Activated naive CD4-positive, alpha-beta T cell treated with anti-CD3 and anti-CD28 coated beads, Interleukin-2, amount 10 ng/mL, durations not matched to agents 7 days and 5 days (primary cell): ENCODE results near the gene SUPT3H.
A peak's percentile ranks its signal among the peaks of the same experiment; 100 is the strongest.
"Not testable (repeated sequence)": the region's sequence is repeated elsewhere in the genome, so short reads cannot be mapped to it uniquely, and the experiment has no call there.

Experiments
- CTCF ChIA-PET: fragments of 350-600 bp; sonication (Branson Sonifier 250); formaldehyde crosslinking; loops from one replicate; lab custom pipeline; 2021; ENCODE audit warnings: antibody characterized with exemption; lab: Charles Lee
- DNase-seq: peaks from one replicate; pipeline ENCODE4 v3.0.0-alpha.2; 2020
- H3K27ac Mint-ChIP-seq: one replicate; pipeline ENCODE4 v1.8.0; 2021; ENCODE audit warnings: mild to moderate bottlenecking, moderate library complexity, mixed read lengths
- H3K27me3 Mint-ChIP-seq: one replicate; pipeline ENCODE4 v1.8.0; 2021; ENCODE audit warnings: mild to moderate bottlenecking, mixed read lengths
- H3K36me3 Mint-ChIP-seq: one replicate; pipeline ENCODE4 v1.8.0; 2021; ENCODE audit warnings: mixed read lengths
- H3K4me1 Mint-ChIP-seq: one replicate; pipeline ENCODE4 v1.8.0; 2021; ENCODE audit warnings: mixed read lengths
- H3K4me3 Mint-ChIP-seq: one replicate; pipeline ENCODE4 v1.8.0; 2021; ENCODE audit warnings: mild to moderate bottlenecking, moderate library complexity, mixed read lengths
- H3K9me3 Mint-ChIP-seq: one replicate; pipeline ENCODE4 v1.8.0; 2021; ENCODE audit warnings: mixed read lengths

The SUPT3H gene

DNA sequence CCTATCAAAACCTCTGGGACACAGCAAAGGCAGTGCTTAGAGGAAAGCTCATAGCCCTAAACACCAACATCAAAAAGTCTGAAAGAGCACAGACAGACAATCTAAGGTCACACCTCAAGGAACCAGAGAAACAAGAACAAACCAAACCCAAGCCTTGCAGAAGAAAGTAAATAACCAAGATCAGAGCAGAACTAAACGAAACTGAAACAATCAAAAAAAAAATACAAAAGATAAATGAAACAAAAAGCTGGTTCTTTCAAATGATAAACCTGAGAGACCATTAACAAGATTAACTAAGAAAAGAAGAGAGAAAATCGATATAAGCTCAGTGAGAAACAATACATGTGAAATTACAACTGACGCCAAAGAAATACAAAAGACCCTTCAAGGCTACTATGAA is 84.4 kb downstream of the SUPT3H start:
- Mint-ChIP-seq H3K4me3 (peak overlapping the region; percentile 7), H3K27ac (peak overlapping the region; percentile 60)
- peak; percentile 24 for DNase-seq

DNA sequence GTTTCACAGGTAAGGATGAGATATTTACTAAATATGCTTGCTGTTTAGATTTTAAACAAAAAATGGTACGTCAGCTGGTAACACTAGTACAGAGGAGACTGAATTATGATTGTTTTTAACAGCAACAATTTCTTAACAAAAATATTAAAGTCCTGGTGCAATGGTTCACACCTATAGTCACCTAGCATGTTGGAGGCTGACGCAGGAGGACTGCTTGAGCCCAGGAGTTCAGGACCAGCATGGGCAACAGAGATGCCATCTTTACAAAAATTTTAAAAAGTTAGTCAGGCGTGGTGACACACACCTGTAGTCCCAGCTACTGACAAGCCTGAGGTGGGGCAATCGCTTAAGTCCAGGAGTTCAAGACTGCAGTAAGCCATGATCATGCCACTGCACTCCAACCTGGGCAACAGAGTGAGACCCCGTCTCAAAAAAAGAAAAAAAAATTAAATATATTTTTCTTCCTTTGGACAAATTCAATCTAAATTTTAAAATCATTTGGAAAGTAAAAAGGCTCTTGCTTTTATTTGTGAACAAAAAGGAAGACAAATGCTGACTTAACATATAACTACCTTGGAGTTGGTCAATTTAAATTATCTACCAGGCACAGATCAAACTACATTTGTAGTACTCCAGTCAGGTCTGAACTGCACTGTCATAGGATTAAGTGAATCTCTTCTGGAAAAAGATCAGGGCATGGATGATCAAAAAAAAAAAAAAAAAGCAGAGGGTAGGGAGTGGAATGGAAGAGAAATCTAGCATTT is 87.8 kb downstream of the SUPT3H start:
- CTCF ChIA-PET, result no interaction called here
- Mint-ChIP-seq H3K27me3 (no peaks in the 10 kb centered on the region), H3K4me3 (no peak overlapping the region), H3K9me3 (peaks cover 29% of the 10 kb centered on the region), H3K36me3 (peaks cover 23% of the 10 kb centered on the region), H3K4me1 (peaks cover 33% of the 10 kb centered on the region), H3K27ac (no peak overlapping the region)
- DNase-seq, result no peak

More for the DNA sequence above, 84.4 kb downstream of the SUPT3H start:
- Mint-ChIP-seq H3K9me3 (peaks cover 21% of the 10 kb centered on the region), H3K36me3 (peaks cover 20% of the 10 kb centered on the region), H3K4me1 (peaks cover 37% of the 10 kb centered on the region), H3K27me3 (no peaks in the 10 kb centered on the region)
- CTCF ChIA-PET, result interaction anchor here (0.6 to 1.9 kb wide), 3 partner anchors 19 to 42 kb away, joined by 3 to 4 read pairs (median 4); no protein-coding TSS in a partner anchor

DNA sequence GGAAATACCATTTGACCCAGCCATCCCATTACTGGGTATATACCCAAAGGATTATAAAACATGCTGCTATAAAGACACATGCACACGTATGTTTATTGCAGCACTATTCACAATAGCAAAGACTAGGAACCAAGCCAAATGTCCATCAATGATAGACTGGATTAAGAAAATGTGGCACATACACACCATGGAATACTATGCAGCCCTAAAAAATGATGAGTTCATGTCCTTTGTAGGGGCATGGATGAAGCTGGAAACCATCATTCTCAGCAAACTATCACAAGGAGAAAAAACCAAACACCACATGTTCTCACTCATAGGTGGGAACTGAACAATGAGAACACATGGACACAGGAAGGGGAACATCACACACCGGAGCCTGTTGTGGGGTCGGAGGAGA is 91.0 kb downstream of the SUPT3H start:
- H3K27ac Mint-ChIP-seq, DNase-seq, H3K4me1 Mint-ChIP-seq, H3K27me3 Mint-ChIP-seq, H3K4me3 Mint-ChIP-seq, CTCF ChIA-PET: not testable (repeated sequence)
- Mint-ChIP-seq H3K9me3 (peaks cover 25% of the 10 kb centered on the region), H3K36me3 (peaks cover 12% of the 10 kb centered on the region)

DNA sequence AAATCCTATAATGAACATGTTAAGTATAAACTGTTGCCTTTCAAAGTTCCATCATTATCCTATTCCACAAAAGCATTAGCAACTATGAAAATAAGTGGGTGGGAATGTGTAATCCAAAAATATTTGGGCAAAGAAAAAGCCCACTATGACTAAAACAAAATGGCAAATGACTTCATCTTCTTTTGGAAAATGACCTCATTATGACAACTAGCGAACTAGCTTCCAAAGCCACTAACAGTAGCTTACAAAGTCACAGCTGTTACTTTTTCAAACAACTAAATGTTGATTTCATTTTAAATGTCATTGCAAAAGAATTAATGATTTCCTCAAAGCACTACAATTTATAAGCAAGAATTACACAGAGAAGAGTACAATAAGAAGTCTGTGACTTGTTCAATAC is 99.4 kb downstream of the SUPT3H start:
- Mint-ChIP-seq H3K27me3 (no peaks in the 10 kb centered on the region), H3K36me3 (peaks cover 7% of the 10 kb centered on the region), H3K4me1 (peaks cover 5% of the 10 kb centered on the region), H3K27ac (no peak overlapping the region), H3K4me3 (no peak overlapping the region), H3K9me3 (peaks cover 24% of the 10 kb centered on the region)
- DNase-seq, result no peak
- CTCF ChIA-PET, result no interaction called here

- H3K27ac Mint-ChIP-seq, H3K4me1 Mint-ChIP-seq, H3K36me3 Mint-ChIP-seq, H3K4me3 Mint-ChIP-seq, DNase-seq, H3K27me3 Mint-ChIP-seq, CTCF ChIA-PET: not testable (repeated sequence)
- H3K9me3 Mint-ChIP-seq, result peaks cover 26% of the 10 kb centered on the region
These were observed 100.0 kb downstream of the SUPT3H start for GRCh38 chr6:45277741-45278140.

DNA sequence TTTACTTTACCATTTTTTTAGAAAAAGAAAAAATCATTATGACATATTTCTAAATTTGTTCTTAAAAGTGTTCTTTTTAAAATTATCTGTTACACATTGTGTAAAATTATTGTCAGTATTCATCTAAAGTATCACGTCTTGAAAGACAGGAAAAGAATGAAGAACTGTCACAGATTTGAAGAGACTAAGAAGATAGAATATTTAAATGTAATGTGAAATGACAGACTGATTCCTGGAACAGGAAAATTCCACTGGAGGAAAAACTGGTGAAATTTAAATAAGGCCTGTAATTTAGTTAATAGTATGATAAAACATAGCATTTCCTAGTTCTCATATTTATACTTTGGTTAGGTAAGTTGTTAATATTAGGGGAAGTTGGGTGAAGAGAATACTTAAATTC is 102.4 kb downstream of the SUPT3H start:
- CTCF ChIA-PET, result no interaction called here
- Mint-ChIP-seq H3K9me3 (peaks cover 26% of the 10 kb centered on the region), H3K4me3 (no peak overlapping the region), H3K4me1 (peaks cover 5% of the 10 kb centered on the region), H3K27me3 (no peaks in the 10 kb centered on the region), H3K27ac (no peak overlapping the region), H3K36me3 (peaks cover 8% of the 10 kb centered on the region)
- no peak for DNase-seq

DNA sequence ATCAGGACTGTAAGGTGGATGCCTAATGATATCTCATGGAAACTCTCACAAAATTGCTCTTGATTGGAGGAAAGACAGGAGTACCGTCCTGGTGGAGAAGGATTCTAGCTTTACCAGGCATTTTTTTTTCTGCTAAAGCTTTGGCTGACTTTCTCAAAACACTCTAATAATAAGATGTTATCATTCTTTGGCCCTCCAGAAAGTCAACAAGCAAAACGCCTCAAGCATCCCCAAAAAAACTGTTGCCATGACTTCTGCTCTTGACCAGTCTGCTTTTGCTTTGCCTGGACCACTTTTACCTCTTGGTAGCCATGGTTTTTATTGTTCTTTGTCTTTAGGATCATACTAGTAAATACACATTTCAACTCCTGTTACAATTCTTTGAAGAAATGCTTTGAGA is 105.1 kb downstream of the SUPT3H start:
- H3K27ac Mint-ChIP-seq, result no peak overlapping the region
- DNase-seq, result no peak
- H3K27me3 Mint-ChIP-seq, result no peaks in the 10 kb centered on the region
- H3K4me3 Mint-ChIP-seq, result no peak overlapping the region
- H3K4me1 Mint-ChIP-seq, result no peaks in the 10 kb centered on the region
- CTCF ChIA-PET, result no interaction called here
- H3K9me3 Mint-ChIP-seq, result peaks cover 13% of the 10 kb centered on the region
- H3K36me3 Mint-ChIP-seq, result peaks cover 5% of the 10 kb centered on the region

- Mint-ChIP-seq H3K4me1 (peaks cover 5% of the 10 kb centered on the region), H3K4me3 (no peak overlapping the region), H3K27ac (no peak overlapping the region), H3K9me3 (peaks cover 7% of the 10 kb centered on the region), H3K27me3 (no peaks in the 10 kb centered on the region), H3K36me3 (peaks cover 5% of the 10 kb centered on the region)
- CTCF ChIA-PET, result no interaction called here
- no peak for DNase-seq
These were observed 112.5 kb downstream of the SUPT3H start for GRCh38 chr6:45265246-45265645.

DNA sequence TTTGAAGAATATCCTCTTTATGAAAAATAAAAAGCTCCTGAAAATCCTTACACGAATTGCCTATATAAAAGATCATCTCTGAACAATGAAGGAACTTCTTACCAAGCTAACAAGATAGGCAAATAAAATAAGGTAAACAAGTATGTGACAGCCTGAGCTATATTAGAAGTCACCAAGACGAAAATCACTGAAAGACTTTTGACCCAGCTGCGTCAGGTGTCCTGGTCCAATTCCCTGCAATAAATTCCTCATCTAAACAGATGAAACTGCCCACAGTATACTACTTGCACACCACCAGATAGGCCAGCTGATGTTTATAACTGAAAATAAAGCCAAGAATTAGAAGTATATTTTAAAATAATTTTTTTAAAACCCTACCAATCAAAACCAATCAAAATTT is 117.0 kb downstream of the SUPT3H start:
- H3K27me3 Mint-ChIP-seq, result no peaks in the 10 kb centered on the region
- peaks cover 7% of the 10 kb centered on the region for H3K9me3 Mint-ChIP-seq
- no peak for DNase-seq
- H3K27ac Mint-ChIP-seq, result no peak overlapping the region
- H3K4me3 Mint-ChIP-seq, result no peak overlapping the region
- CTCF ChIA-PET, result no interaction called here
- peaks cover 5% of the 10 kb centered on the region for H3K36me3 Mint-ChIP-seq
- peaks cover 5% of the 10 kb centered on the region for H3K4me1 Mint-ChIP-seq

DNA sequence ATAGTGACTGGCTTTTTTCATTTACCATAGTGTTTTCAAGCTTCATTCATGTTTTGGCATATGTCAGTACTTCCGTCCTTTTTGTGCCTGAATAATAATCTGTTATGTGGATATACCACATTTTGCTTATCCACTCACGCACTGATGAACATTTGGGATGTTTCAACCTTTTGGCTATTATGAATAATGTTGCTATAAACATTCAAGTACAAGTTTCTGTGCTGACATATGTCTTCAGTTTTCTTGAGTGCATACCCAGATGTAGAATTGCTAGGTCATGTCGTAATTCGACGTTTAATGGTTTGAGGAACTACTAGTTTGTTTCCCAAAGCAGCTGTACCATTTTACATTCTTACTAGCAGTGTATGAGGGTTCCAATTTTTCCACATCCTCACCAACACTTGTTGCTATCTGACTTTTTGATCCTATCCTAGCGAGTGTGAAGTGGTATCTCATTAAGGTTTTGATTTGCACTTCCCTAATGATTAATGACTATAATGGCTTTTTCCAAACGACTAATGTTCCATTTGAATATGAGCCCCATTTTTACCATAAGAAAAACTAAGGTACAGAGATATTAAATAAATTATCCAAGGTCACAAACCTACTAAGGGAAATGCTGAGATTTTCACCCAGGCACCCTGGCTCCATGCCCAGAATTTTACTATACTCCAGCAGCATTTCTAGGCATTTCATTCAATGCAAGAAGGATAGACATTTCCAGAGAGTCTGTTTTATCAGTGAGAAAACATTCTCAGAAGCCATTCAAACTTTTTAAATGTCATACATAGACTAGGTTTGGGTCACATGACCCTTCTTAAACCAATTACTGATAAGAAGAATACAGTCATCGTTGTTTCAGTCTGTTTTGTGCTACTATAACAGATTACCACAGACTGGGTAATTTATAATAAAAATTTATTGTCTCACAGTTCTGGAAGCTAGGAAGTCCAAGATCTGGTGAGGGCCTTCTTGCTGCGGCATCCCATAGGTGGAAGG is 120.7 kb downstream of the SUPT3H start:
- DNase-seq, result no peak
- Mint-ChIP-seq H3K4me1 (peaks cover 5% of the 10 kb centered on the region), H3K4me3 (no peak overlapping the region), H3K36me3 (peaks cover 5% of the 10 kb centered on the region), H3K27ac (no peak overlapping the region), H3K27me3 (no peaks in the 10 kb centered on the region), H3K9me3 (peaks cover 3% of the 10 kb centered on the region)
- CTCF ChIA-PET, result no interaction called here

DNA sequence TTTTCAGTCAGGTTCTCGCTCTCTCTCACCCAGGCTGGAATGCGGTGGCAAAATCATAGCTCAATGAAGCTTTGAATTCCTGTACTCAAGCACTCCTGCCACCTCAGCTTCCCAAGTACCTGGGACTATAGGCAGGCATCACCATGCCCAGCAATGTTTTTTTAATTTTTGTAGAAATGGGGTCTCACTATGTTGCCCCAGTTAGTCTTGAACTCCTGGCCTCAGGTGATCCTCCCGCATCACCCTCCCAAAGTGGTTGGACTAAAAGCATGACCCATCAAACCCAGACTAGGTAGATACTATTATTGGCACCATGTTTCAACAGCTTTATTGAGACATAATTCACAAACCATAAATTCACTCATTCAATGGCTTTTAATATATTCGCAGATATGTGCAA is 122.3 kb downstream of the SUPT3H start:
- CTCF ChIA-PET, result interaction anchor here (0.6 kb wide), 1 partner anchor 36 kb away, joined by 3 read pairs; no protein-coding TSS in a partner anchor
- Mint-ChIP-seq H3K27ac (no peak overlapping the region), H3K36me3 (no peaks in the 10 kb centered on the region), H3K4me3 (no peak overlapping the region), H3K27me3 (no peaks in the 10 kb centered on the region), H3K4me1 (no peaks in the 10 kb centered on the region), H3K9me3 (no peaks in the 10 kb centered on the region)
- DNase-seq, result no peak

- Mint-ChIP-seq H3K27ac (no peak overlapping the region), H3K27me3 (no peaks in the 10 kb centered on the region), H3K4me3 (no peak overlapping the region), H3K36me3 (no peaks in the 10 kb centered on the region), H3K9me3 (no peaks in the 10 kb centered on the region), H3K4me1 (no peaks in the 10 kb centered on the region)
- no peak for DNase-seq
- CTCF ChIA-PET, result no interaction called here
These were observed 123.5 kb downstream of the SUPT3H start for GRCh38 chr6:45254253-45254652.

GRCh38 chr6:45253453-45253852 is 124.3 kb downstream of the SUPT3H start:
- Mint-ChIP-seq H3K27ac (no peak overlapping the region), H3K4me3 (no peak overlapping the region), H3K36me3 (no peaks in the 10 kb centered on the region), H3K27me3 (no peaks in the 10 kb centered on the region), H3K4me1 (no peaks in the 10 kb centered on the region), H3K9me3 (no peaks in the 10 kb centered on the region)
- CTCF ChIA-PET, result no interaction called here
- no peak for DNase-seq

- Mint-ChIP-seq H3K27me3 (peaks cover 3% of the 10 kb centered on the region), H3K27ac (no peak overlapping the region)
These were observed 146.1 kb downstream of the SUPT3H start for GRCh38 chr6:45231660-45232059.

More at GRCh38 chr6:45231660-45232059, 146.1 kb downstream of the SUPT3H start:
- H3K4me3 Mint-ChIP-seq, result no peak overlapping the region
- CTCF ChIA-PET, result no interaction called here
- DNase-seq, result no peak
- no peaks in the 10 kb centered on the region for H3K4me1 Mint-ChIP-seq
- peaks cover 24% of the 10 kb centered on the region for H3K9me3 Mint-ChIP-seq
- peaks cover 13% of the 10 kb centered on the region for H3K36me3 Mint-ChIP-seq
